HG02840 (cell line): ENCODE measurements around the gene ACO1.

Experiments used
- ATAC-seq: cut with Tn5 transposase; IDR thresholded peaks from one replicate; pipeline ENCODE4 v1.9.1; 2021; ENCODE audit warnings: mild to moderate bottlenecking, moderate library complexity, moderate number of reproducible peaks; ENCODE audit not compliant: unreplicated experiment, low FRiP score

Gene ACO1

GRCh38 chr9:32483343-32483742 lies 98.9 kb downstream of the ACO1 start:
- ATAC-seq, result no peak

- ATAC-seq, result no peak
These were observed 102.6 kb downstream of the ACO1 start for GRCh38 chr9:32486839-32487562.

- no peak for ATAC-seq
These were observed 103.5 kb downstream of the ACO1 start for GRCh38 chr9:32487981-32488380.

- ATAC-seq, result no peak
These were observed 106.2 kb downstream of the ACO1 start for GRCh38 chr9:32490601-32491000.

GRCh38 chr9:32497921-32498320 lies 113.5 kb downstream of the ACO1 start:
- no peak for ATAC-seq

- ATAC-seq, result no peak
These were observed 116.3 kb downstream of the ACO1 start for GRCh38 chr9:32500768-32501167.

- ATAC-seq, result no peak
These were observed 117.4 kb downstream of the ACO1 start for GRCh38 chr9:32501868-32502267.

- ATAC-seq, result no peak
These were observed 118.0 kb downstream of the ACO1 start for GRCh38 chr9:32502464-32502863.

GRCh38 chr9:32503008-32503407 lies 118.6 kb downstream of the ACO1 start:
- ATAC-seq, result no peak
